HFF-Myc (cell line): ENCODE results near the gene CBR4.
"Not testable (repeated sequence)": the region's sequence is repeated elsewhere in the genome, so short reads cannot be mapped to it uniquely, and the experiment has no call there.

ENCODE experiments used
- DNase-seq: peaks from one replicate; pipeline ENCODE4 v3.0.0-alpha.2; 2011; ENCODE audit warnings: low read depth; ENCODE audit errors: extremely low read depth
- H3K4me3 ChIP-seq: replicated peaks from 2 replicates; pipeline ENCODE4 v1.5.1; 2011; ENCODE audit warnings: low read depth, mild to moderate bottlenecking, control low read depth, low read length
- CTCF ChIP-seq: IDR thresholded peaks from 2 replicates; pipeline ENCODE4 v1.5.1; 2012; ENCODE audit warnings: mild to moderate bottlenecking, low read depth, low read length, control low read depth; ENCODE audit errors: missing control alignments

Gene CBR4

GRCh38 chr4:168994958-168995357 lies 15.1 kb downstream of the CBR4 start:
- DNase-seq = no peak
- no peak for TF ChIP-seq CTCF
- no peak overlapping the region for H3K4me3 ChIP-seq

- TF ChIP-seq CTCF = no peak
- H3K4me3 ChIP-seq = no peak overlapping the region
- DNase-seq = no peak
Measured at GRCh38 chr4:168993714-168994510, 16.1 kb downstream of the CBR4 start.

GRCh38 chr4:168992952-168993482 lies 17.0 kb downstream of the CBR4 start:
- not testable (repeated sequence) for H3K4me3 ChIP-seq, DNase-seq

- DNase-seq = no peak
- H3K4me3 ChIP-seq = no peak overlapping the region
- no peak for TF ChIP-seq CTCF
Measured at GRCh38 chr4:168981942-168982341, 28.1 kb downstream of the CBR4 start.

GRCh38 chr4:168981460-168981859 lies 28.6 kb downstream of the CBR4 start:
- TF ChIP-seq CTCF = no peak
- no peak overlapping the region for H3K4me3 ChIP-seq
- no peak for DNase-seq

GRCh38 chr4:168979338-168979737 lies 30.7 kb downstream of the CBR4 start:
- no peak for DNase-seq
- no peak for TF ChIP-seq CTCF
- H3K4me3 ChIP-seq = no peak overlapping the region

GRCh38 chr4:168978001-168978700 lies 31.9 kb downstream of the CBR4 start:
- no peak for TF ChIP-seq CTCF
- H3K4me3 ChIP-seq = no peak overlapping the region
- no peak for DNase-seq
